HEK293 (cell line): ENCODE results near the gene PARL.

ENCODE experiments used
- CTCF ChIA-PET: fragments of 350-600 bp; formaldehyde crosslinking; extraction: SDS; loops from one replicate; lab custom pipeline; 2021; ENCODE audit warnings: antibody characterized with exemption; lab: Yijun Ruan, JAX
- POLR2A ChIA-PET: fragments of 300-600 bp; formaldehyde crosslinking; extraction: SDS; loops from one replicate; lab custom pipeline; 2020; ENCODE audit warnings: antibody characterized with exemption, inconsistent platforms; lab: Yijun Ruan, JAX
- H3K27ac ChIP-seq: fragments of 200-500 bp; sonication (Bioruptor generic); 2 replicates; pipeline ENCODE4 v1.5.1; 2014; ENCODE audit warnings: low read depth, low read length, control low read depth, inconsistent platforms; ENCODE audit errors: extremely low read depth
- H3K36me3 ChIP-seq, 2 experiments: fragments of 200-500 bp in 1 of 2; sonication (Bioruptor generic) in 1 of 2; 1 replicate in 1 of 2; 2 replicates in 1 of 2; pipeline ENCODE4 v1.5.1; 2014 to 2017; ENCODE audit warnings: inconsistent platforms in 2 of 2, low read length in 2 of 2; ENCODE audit not compliant: control insufficient read depth in 2 of 2, insufficient read depth in 1 of 2
- H3K4me1 ChIP-seq: fragments of 200-500 bp; sonication (Bioruptor generic); 2 replicates; pipeline ENCODE4 v1.5.1; 2014; ENCODE audit warnings: mild to moderate bottlenecking, low read length, inconsistent platforms; ENCODE audit not compliant: control insufficient read depth, insufficient read depth
- H3K4me3 ChIP-seq: 2 replicates; pipeline ENCODE4 v1.5.1; 2011; ENCODE audit warnings: low read depth, mild to moderate bottlenecking, control low read depth, low read length, moderate library complexity
- H3K9me3 ChIP-seq: fragments of 200-500 bp; sonication (Bioruptor generic); 2 replicates; pipeline ENCODE4 v1.5.1; 2014; ENCODE audit warnings: low read depth, low read length, inconsistent platforms; ENCODE audit not compliant: control insufficient read depth, insufficient read depth
- BCL11B ChIP-seq: fragments of 450-650 bp; formaldehyde crosslinking; IDR thresholded peaks from 2 replicates; pipeline ENCODE4 v1.5.1; 2016; ENCODE audit warnings: low read depth, missing biosample characterization, missing genetic modification characterization
- KLF10 ChIP-seq: fragments of 450-650 bp; IDR thresholded peaks from 2 replicates; pipeline ENCODE4 v1.5.1; 2018; ENCODE audit warnings: missing biosample characterization, mild to moderate bottlenecking, missing genetic modification characterization
- KLF8 ChIP-seq: fragments of 450-650 bp; formaldehyde crosslinking; IDR thresholded peaks from 2 replicates; pipeline ENCODE4 v1.5.1; 2016; ENCODE audit warnings: missing biosample characterization, missing genetic modification characterization
- OVOL3 ChIP-seq: fragments of 450-650 bp; formaldehyde crosslinking; IDR thresholded peaks from 2 replicates; pipeline ENCODE4 v1.5.1; 2016; ENCODE audit warnings: missing biosample characterization, missing genetic modification characterization
- PRDM10 ChIP-seq: fragments of 450-650 bp; formaldehyde crosslinking; IDR thresholded peaks from 2 replicates; pipeline ENCODE4 v1.5.1; 2016; ENCODE audit warnings: missing biosample characterization, missing genetic modification characterization
- SALL2 ChIP-seq: fragments of 450-650 bp; formaldehyde crosslinking; IDR thresholded peaks from 2 replicates; pipeline ENCODE4 v1.5.0; 2017; ENCODE audit warnings: missing biosample characterization, mild to moderate bottlenecking, missing genetic modification characterization, borderline replicate concordance
- SP3 ChIP-seq: fragments of 450-650 bp; formaldehyde crosslinking; IDR thresholded peaks from 2 replicates; pipeline ENCODE4 v1.5.1; 2016; ENCODE audit warnings: missing biosample characterization, missing genetic modification characterization
- ZBTB11 ChIP-seq: fragments of 450-650 bp; formaldehyde crosslinking; conservative IDR thresholded peaks from 2 replicates; pipeline ENCODE4 v1.5.1; 2016; ENCODE audit warnings: low read depth, missing biosample characterization, missing genetic modification characterization
- ZFHX2 ChIP-seq: fragments of 450-650 bp; formaldehyde crosslinking; conservative IDR thresholded peaks from 2 replicates; pipeline ENCODE4 v1.5.1; 2016; ENCODE audit warnings: missing biosample characterization, missing genetic modification characterization
- ZNF112 ChIP-seq: fragments of 450-650 bp; formaldehyde crosslinking; IDR thresholded peaks from 2 replicates; pipeline ENCODE4 v1.5.0; 2017; ENCODE audit warnings: missing biosample characterization, missing genetic modification characterization
- ZNF146 ChIP-seq: fragments of 450-650 bp; formaldehyde crosslinking; IDR thresholded peaks from 2 replicates; pipeline ENCODE4 v1.5.1; 2016; ENCODE audit warnings: missing biosample characterization, missing genetic modification characterization
- ZNF148 ChIP-seq: fragments of 450-650 bp; formaldehyde crosslinking; IDR thresholded peaks from 2 replicates; pipeline ENCODE4 v1.5.0; 2017; ENCODE audit warnings: missing biosample characterization, missing genetic modification characterization, borderline replicate concordance
- ZNF174 ChIP-seq: fragments of 450-650 bp; formaldehyde crosslinking; IDR thresholded peaks from 2 replicates; pipeline ENCODE4 v1.5.0; 2017; ENCODE audit warnings: missing biosample characterization, mild to moderate bottlenecking, missing genetic modification characterization
- ZNF184 ChIP-seq: fragments of 450-650 bp; IDR thresholded peaks from 2 replicates; pipeline ENCODE4 v1.5.1; 2018; ENCODE audit warnings: missing biosample characterization, mild to moderate bottlenecking, missing genetic modification characterization
- ZNF223 ChIP-seq: fragments of 450-650 bp; formaldehyde crosslinking; IDR thresholded peaks from 2 replicates; pipeline ENCODE4 v1.5.1; 2016; ENCODE audit warnings: missing biosample characterization, missing genetic modification characterization
- ZNF26 ChIP-seq: fragments of 450-650 bp; formaldehyde crosslinking; IDR thresholded peaks from 2 replicates; pipeline ENCODE4 v1.5.1; 2016; ENCODE audit warnings: missing biosample characterization, missing genetic modification characterization
- ZNF354C ChIP-seq: fragments of 450-650 bp; formaldehyde crosslinking; IDR thresholded peaks from 2 replicates; pipeline ENCODE4 v1.5.1; 2016; ENCODE audit warnings: missing biosample characterization, missing genetic modification characterization, low read depth, borderline replicate concordance
- ZNF391 ChIP-seq: fragments of 450-650 bp; formaldehyde crosslinking; IDR thresholded peaks from 2 replicates; pipeline ENCODE4 v1.5.1; 2016; ENCODE audit warnings: low read depth, missing biosample characterization, missing genetic modification characterization, borderline replicate concordance
- ZNF473 ChIP-seq: fragments of 450-650 bp; formaldehyde crosslinking; IDR thresholded peaks from 2 replicates; pipeline ENCODE4 v1.5.1; 2017; ENCODE audit warnings: missing biosample characterization, missing genetic modification characterization
- ZNF501 ChIP-seq: fragments of 450-650 bp; formaldehyde crosslinking; IDR thresholded peaks from 2 replicates; pipeline ENCODE4 v1.5.1; 2016; ENCODE audit warnings: missing biosample characterization, missing genetic modification characterization
- ZNF560 ChIP-seq: fragments of 450-650 bp; formaldehyde crosslinking; IDR thresholded peaks from 2 replicates; pipeline ENCODE4 v1.5.1; 2017; ENCODE audit warnings: missing biosample characterization, missing genetic modification characterization, borderline replicate concordance
- ZNF561 ChIP-seq: fragments of 450-650 bp; IDR thresholded peaks from 2 replicates; pipeline ENCODE4 v1.5.1; 2018; ENCODE audit warnings: missing biosample characterization, missing genetic modification characterization, borderline replicate concordance
- ZNF621 ChIP-seq: fragments of 450-650 bp; formaldehyde crosslinking; IDR thresholded peaks from 2 replicates; pipeline ENCODE4 v1.5.1; 2017; ENCODE audit warnings: missing biosample characterization, missing genetic modification characterization
- ZNF623 ChIP-seq: fragments of 450-650 bp; formaldehyde crosslinking; IDR thresholded peaks from 2 replicates; pipeline ENCODE4 v1.5.1; 2016; ENCODE audit warnings: missing biosample characterization, missing genetic modification characterization
- ZNF830 ChIP-seq: fragments of 450-650 bp; IDR thresholded peaks from 2 replicates; pipeline ENCODE4 v1.5.0; 2018; ENCODE audit warnings: missing biosample characterization, missing genetic modification characterization, low read depth, mild to moderate bottlenecking, moderate library complexity
- ZNF843 ChIP-seq: fragments of 450-650 bp; formaldehyde crosslinking; IDR thresholded peaks from 2 replicates; pipeline ENCODE4 v1.5.1; 2016; ENCODE audit warnings: missing biosample characterization, missing genetic modification characterization

Gene PARL

GRCh38 chr3:183892610-183893214, 8.0 kb upstream of the PARL start:
- TF ChIP-seq ZNF830 (tag by site-specific recombination): no peak
- no peak for TF ChIP-seq ZNF174 (tag by site-specific recombination)
- no peak for TF ChIP-seq ZNF223 (tag by site-specific recombination)
- no peak for TF ChIP-seq ZNF184 (tag by site-specific recombination)
- no peak for TF ChIP-seq ZFHX2 (tag by site-specific recombination)
- TF ChIP-seq ZNF354C (tag by site-specific recombination): no peak
- TF ChIP-seq SALL2 (tag by site-specific recombination): no peak
- TF ChIP-seq KLF10 (tag by site-specific recombination): no peak
- TF ChIP-seq ZNF621 (tag by site-specific recombination): no peak
- TF ChIP-seq ZNF112 (tag by site-specific recombination): no peak
- TF ChIP-seq ZNF843 (tag by site-specific recombination): no peak
- no peak for TF ChIP-seq SP3 (tag by site-specific recombination)
- TF ChIP-seq ZNF146 (tag by site-specific recombination): no peak
- no peak for TF ChIP-seq ZNF560 (tag by site-specific recombination)
- TF ChIP-seq ZNF391 (tag by site-specific recombination): no peak
- no peak for TF ChIP-seq KLF8
- TF ChIP-seq ZNF148: no peak
- TF ChIP-seq ZNF623 (tag by site-specific recombination): no peak
- TF ChIP-seq BCL11B: no peak
- no peak for TF ChIP-seq ZNF501 (tag by site-specific recombination)
- H3K4me1 ChIP-seq: no peaks in the 10 kb centered on the region
- H3K9me3 ChIP-seq: no peaks in the 10 kb centered on the region
- no peak overlapping the region for H3K27ac ChIP-seq
- POLR2A ChIA-PET: no interaction called here
- CTCF ChIA-PET: interaction anchor here (0.7 to 1.4 kb wide), 4 partner anchors 238 to 397 kb away, joined by 3 to 5 read pairs (median 4); no protein-coding TSS in a partner anchor
- H3K4me3 ChIP-seq: no peak overlapping the region
- no peaks in the 10 kb centered on the region for H3K36me3 ChIP-seq

GRCh38 chr3:183885766-183886165, 1.1 kb upstream of the PARL start:
- ChIA-PET POLR2A (no interaction called here), CTCF (interaction anchor here (0.6 kb wide), 1 partner anchor 228 kb away, joined by 3 read pairs; no protein-coding TSS in a partner anchor)
- Histone ChIP-seq H3K4me1 (no peaks in the 10 kb centered on the region), H3K9me3 (no peaks in the 10 kb centered on the region), H3K4me3 (no peak overlapping the region), H3K36me3 (peaks cover 0 to 3% of the 10 kb centered on the region in 2 experiments; a peak in 2 of 3 replicates), H3K27ac (no peak overlapping the region)
- TF ChIP-seq OVOL3: no peak
- no peak for TF ChIP-seq PRDM10 (tag by site-specific recombination)
- TF ChIP-seq ZNF26 (tag by site-specific recombination): no peak
- TF ChIP-seq ZNF561 (tag by site-specific recombination): no peak
- no peak for TF ChIP-seq ZBTB11 (tag by site-specific recombination)
- TF ChIP-seq ZNF473 (tag by site-specific recombination): no peak
